Activated naive CD8-positive, alpha-beta T cell (primary cell): ENCODE data around the gene ESYT1.

ENCODE experiments used
- H3K27ac Mint-ChIP-seq: one replicate; pipeline ENCODE4 v1.8.0; 2021; ENCODE audit warnings: mixed read lengths
- H3K27me3 Mint-ChIP-seq: one replicate; pipeline ENCODE4 v1.8.0; 2021; ENCODE audit warnings: mixed read lengths
- H3K36me3 Mint-ChIP-seq: one replicate; pipeline ENCODE4 v1.8.0; 2021; ENCODE audit warnings: mixed read lengths
- H3K4me1 Mint-ChIP-seq: one replicate; pipeline ENCODE4 v1.8.0; 2021; ENCODE audit warnings: low read depth, mixed read lengths
- H3K4me3 Mint-ChIP-seq: one replicate; pipeline ENCODE4 v1.8.0; 2021; ENCODE audit warnings: mild to moderate bottlenecking, mixed read lengths
- H3K9me3 Mint-ChIP-seq: one replicate; pipeline ENCODE4 v1.8.0; 2021; ENCODE audit warnings: low read depth, mixed read lengths

The ESYT1 gene

GRCh38 chr12:56162468-56163290 lies 34.6 kb downstream of the ESYT1 start:
- H3K36me3 Mint-ChIP-seq: peaks cover 21% of the 10 kb centered on the region
- H3K9me3 Mint-ChIP-seq: no peaks in the 10 kb centered on the region
- peaks cover 31% of the 10 kb centered on the region for H3K4me1 Mint-ChIP-seq
- peak overlapping the region; percentile 66 for H3K27ac Mint-ChIP-seq
- H3K27me3 Mint-ChIP-seq: no peaks in the 10 kb centered on the region
- no peak overlapping the region for H3K4me3 Mint-ChIP-seq

GRCh38 chr12:56163533-56164344 lies 35.7 kb downstream of the ESYT1 start:
- Mint-ChIP-seq H3K9me3 (no peaks in the 10 kb centered on the region), H3K36me3 (peaks cover 21% of the 10 kb centered on the region), H3K27ac (no peak overlapping the region), H3K4me1 (peaks cover 31% of the 10 kb centered on the region), H3K27me3 (no peaks in the 10 kb centered on the region), H3K4me3 (no peak overlapping the region)

DNA sequence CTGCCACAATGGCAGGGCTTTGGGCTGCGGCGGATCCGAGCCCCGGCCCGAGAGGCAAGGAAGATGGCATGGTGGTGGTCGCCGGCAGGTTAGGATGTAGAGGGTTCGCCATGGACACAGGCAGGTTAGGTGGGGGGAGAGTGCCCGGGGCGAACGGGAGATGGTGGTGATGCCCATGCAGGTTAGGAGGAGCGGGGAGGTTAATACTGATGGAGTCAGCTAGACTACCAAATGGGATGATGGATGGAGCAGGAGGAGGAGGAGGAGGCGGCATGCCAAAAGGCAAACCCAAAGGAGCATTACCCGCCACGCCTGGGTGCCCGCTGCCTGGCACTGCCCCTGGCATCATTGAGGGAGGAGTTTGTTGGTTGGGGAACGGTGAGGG lies 36.3 kb downstream of the ESYT1 start:
- H3K27ac Mint-ChIP-seq: no peak overlapping the region
- H3K4me3 Mint-ChIP-seq: no peak overlapping the region
- peaks cover 25% of the 10 kb centered on the region for H3K4me1 Mint-ChIP-seq
- H3K36me3 Mint-ChIP-seq: peaks cover 16% of the 10 kb centered on the region
- H3K9me3 Mint-ChIP-seq: no peaks in the 10 kb centered on the region
- H3K27me3 Mint-ChIP-seq: no peaks in the 10 kb centered on the region

DNA sequence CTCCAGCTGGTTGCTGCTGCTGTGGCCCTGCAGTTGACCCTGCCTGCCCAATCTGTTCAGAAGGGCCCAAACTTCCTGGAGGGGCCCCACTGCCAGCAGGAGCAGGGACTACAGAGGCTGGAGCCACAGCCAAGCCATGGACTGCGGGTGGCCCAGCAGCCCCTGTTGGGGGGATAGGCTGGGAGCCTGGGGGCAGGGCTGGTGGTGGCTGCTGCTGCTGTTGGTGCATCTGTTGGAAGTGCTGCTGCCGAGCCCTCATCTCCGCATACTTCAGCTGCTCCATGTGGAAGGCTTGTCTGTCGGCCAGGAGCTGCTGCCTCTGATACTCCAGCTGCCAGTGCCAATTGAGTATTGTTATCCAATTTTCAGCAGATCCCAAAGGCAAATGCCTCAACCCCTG lies 37.3 kb downstream of the ESYT1 start:
- peak overlapping the region; percentile 64 for H3K27ac Mint-ChIP-seq
- no peak overlapping the region for H3K4me3 Mint-ChIP-seq
- H3K36me3 Mint-ChIP-seq: peaks cover 8% of the 10 kb centered on the region

DNA sequence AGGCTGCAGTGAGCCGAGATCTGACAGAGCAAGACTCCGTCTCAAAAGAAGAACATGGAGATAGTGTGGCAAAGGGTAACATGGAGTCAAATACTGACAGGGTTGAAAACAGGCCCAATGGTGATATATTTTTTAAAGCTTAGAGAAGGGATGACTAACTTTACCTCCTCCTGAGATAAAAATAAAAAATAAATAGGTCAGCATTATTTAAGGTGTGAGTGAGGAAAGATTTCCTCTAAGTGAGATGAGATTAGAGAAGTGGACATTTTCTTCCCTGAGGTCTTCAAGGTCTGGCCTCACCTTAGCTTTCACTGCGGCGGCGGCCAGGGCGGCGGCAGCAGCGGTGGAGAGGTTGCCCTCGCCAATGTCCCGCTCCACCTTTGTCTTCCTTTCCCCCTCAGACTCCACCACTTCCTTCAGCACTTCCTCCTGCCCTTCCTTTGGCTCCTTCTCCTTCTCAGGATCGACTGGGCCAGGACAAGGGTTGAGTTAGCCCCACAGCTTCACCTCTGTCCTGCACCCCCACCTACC lies 41.2 kb downstream of the ESYT1 start:
- Mint-ChIP-seq H3K4me3 (no peak overlapping the region), H3K27me3 (no peaks in the 10 kb centered on the region), H3K27ac (peak overlapping the region; percentile 34), H3K36me3 (peaks cover 5% of the 10 kb centered on the region), H3K9me3 (no peaks in the 10 kb centered on the region), H3K4me1 (no peaks in the 10 kb centered on the region)

More for the DNA sequence above, 37.3 kb downstream of the ESYT1 start:
- no peaks in the 10 kb centered on the region for H3K27me3 Mint-ChIP-seq
- H3K9me3 Mint-ChIP-seq: no peaks in the 10 kb centered on the region
- H3K4me1 Mint-ChIP-seq: peaks cover 15% of the 10 kb centered on the region

- H3K4me1 Mint-ChIP-seq: no peaks in the 10 kb centered on the region
- no peaks in the 10 kb centered on the region for H3K27me3 Mint-ChIP-seq
- H3K4me3 Mint-ChIP-seq: no peak overlapping the region
- peaks cover 6% of the 10 kb centered on the region for H3K36me3 Mint-ChIP-seq
- no peak overlapping the region for H3K27ac Mint-ChIP-seq
- H3K9me3 Mint-ChIP-seq: no peaks in the 10 kb centered on the region
These were observed 44.8 kb downstream of the ESYT1 start for GRCh38 chr12:56172839-56173238.

GRCh38 chr12:56178347-56178746 lies 50.3 kb downstream of the ESYT1 start:
- Mint-ChIP-seq H3K9me3 (no peaks in the 10 kb centered on the region), H3K27ac (peak overlapping the region; percentile 66), H3K4me3 (no peak overlapping the region), H3K27me3 (no peaks in the 10 kb centered on the region), H3K4me1 (no peaks in the 10 kb centered on the region), H3K36me3 (peaks cover 11% of the 10 kb centered on the region)

- no peak overlapping the region for H3K4me3 Mint-ChIP-seq
- H3K27ac Mint-ChIP-seq: no peak overlapping the region
- H3K27me3 Mint-ChIP-seq: no peaks in the 10 kb centered on the region
- H3K36me3 Mint-ChIP-seq: peaks cover 6% of the 10 kb centered on the region
- peaks cover 34% of the 10 kb centered on the region for H3K4me1 Mint-ChIP-seq
- no peaks in the 10 kb centered on the region for H3K9me3 Mint-ChIP-seq
These were observed 58.9 kb downstream of the ESYT1 start for GRCh38 chr12:56186957-56187356.

DNA sequence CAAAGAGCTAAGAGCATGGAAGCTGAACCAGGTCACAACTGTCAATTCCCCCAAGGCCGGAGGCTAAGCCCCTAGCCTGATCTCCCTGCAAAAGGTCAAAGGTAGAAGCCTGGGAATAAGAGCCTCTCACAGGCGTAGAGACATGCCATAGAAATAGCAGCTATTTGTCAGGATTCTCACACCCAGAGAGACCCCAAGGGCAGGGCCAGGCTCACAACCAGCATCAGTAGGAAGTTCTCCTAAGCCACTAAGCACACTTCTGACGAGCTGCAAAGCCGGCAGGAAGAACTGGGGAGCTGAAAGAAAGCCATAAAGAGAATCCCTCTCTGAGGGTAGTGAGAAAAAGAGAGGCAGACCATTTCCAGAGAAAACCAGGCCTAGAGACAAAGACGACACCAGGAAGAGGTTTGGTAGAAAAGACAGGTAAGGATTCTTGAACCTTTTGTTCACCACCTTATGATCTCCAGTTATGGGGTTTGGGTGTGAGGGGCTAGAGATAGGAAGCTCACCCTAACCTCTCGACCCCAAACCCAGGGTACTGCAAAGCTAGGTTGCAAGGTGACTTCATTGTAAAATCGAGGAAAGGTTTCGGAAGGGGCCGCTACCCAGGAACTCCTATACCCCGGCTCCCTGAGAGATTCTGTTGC lies 60.2 kb downstream of the ESYT1 start:
- H3K36me3 Mint-ChIP-seq: peaks cover 6% of the 10 kb centered on the region
- peak overlapping the region; percentile 91 for H3K4me3 Mint-ChIP-seq
- peak overlapping the region; percentile 92 for H3K27ac Mint-ChIP-seq
- H3K9me3 Mint-ChIP-seq: no peaks in the 10 kb centered on the region
- H3K27me3 Mint-ChIP-seq: no peaks in the 10 kb centered on the region
- peaks cover 42% of the 10 kb centered on the region for H3K4me1 Mint-ChIP-seq

DNA sequence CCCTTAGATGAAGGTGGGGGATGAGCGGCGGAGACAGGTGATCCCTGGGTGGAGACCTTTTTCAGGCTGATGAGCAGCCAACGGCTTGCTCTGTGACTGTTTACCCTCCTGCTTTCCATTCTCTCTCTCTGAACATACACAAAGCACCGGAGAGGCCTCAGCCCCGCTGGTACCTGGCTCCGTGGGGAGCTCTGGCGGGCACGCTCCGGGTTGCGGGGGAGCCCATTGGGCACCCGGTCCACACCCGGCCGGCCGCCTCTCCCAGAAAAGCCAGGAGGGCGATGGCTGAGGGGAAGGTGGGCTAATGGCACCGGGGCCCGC lies 60.7 kb downstream of the ESYT1 start:
- no peaks in the 10 kb centered on the region for H3K9me3 Mint-ChIP-seq
- peak overlapping the region; percentile 92 for H3K27ac Mint-ChIP-seq
- H3K27me3 Mint-ChIP-seq: no peaks in the 10 kb centered on the region
- peaks cover 45% of the 10 kb centered on the region for H3K4me1 Mint-ChIP-seq
- H3K4me3 Mint-ChIP-seq: peak overlapping the region; percentile 91
- H3K36me3 Mint-ChIP-seq: peaks cover 6% of the 10 kb centered on the region

DNA sequence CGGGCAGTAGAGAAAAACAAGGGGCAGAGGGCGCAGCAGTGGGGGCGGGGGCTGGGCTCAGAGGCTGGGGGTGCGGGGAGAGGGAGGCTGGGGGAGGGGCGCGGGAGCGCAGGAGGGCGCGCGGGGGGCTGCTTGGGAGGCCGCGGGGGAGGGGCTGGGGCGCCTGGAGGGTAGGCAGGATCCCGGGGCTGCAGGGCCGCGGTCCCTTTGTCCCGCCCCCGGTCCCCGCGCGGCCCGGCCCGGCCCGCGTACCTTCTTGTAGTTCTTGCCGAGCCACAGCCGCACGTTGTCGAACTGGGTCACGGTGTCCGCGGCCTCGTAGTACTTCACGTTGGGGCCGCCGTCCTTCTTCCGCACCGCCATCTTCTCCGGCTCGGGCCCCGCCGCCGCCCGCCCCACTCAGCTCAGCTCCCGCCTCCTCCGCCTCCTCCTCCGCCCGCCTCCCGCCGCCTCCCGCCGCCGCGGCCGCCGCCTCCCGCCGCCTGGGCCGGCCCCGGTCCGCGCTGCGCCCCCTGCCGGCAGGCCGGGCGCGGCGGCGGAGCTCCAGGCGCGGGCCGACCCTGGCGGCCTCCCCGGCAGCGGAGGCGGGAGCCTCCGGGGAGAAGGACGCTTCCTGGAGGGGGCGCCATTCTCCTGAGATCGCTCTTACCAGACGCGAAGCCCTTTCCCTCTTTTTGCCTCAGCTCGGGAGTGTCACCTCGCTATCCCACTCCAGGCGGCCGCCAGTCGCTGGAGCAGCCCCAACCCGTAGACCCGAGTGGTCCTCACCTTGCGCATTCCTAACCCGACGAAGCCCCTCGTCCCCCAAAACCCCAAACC lies 61.2 kb downstream of the ESYT1 start, which contains the start of gene SMARCC2:
SMARCC2 (minus strand) TSS at position 385 of the 819 bp plus-strand sequence; CDS start at position 363, 22 bp downstream.
- Mint-ChIP-seq H3K36me3 (peaks cover 7% of the 10 kb centered on the region), H3K27ac (peak within 1 kb of the TSS; percentile 98), H3K4me1 (peaks cover 45% of the 10 kb centered on the region), H3K27me3 (no peaks in the 10 kb centered on the region), H3K4me3 (peak within 1 kb of the TSS; percentile 96), H3K9me3 (no peaks in the 10 kb centered on the region)

GRCh38 chr12:56189918-56190694 lies 62.0 kb downstream of the ESYT1 start:
- Mint-ChIP-seq H3K27ac (peak overlapping the region; percentile 98), H3K9me3 (no peaks in the 10 kb centered on the region), H3K27me3 (no peaks in the 10 kb centered on the region), H3K36me3 (peaks cover 8% of the 10 kb centered on the region), H3K4me1 (peaks cover 45% of the 10 kb centered on the region), H3K4me3 (peak overlapping the region; percentile 96)

- Mint-ChIP-seq H3K36me3 (peaks cover 8% of the 10 kb centered on the region), H3K9me3 (no peaks in the 10 kb centered on the region), H3K4me1 (peaks cover 44% of the 10 kb centered on the region), H3K27me3 (no peaks in the 10 kb centered on the region), H3K4me3 (peak overlapping the region; percentile 96), H3K27ac (peak overlapping the region; percentile 98)
These were observed 62.7 kb downstream of the ESYT1 start for GRCh38 chr12:56190695-56191155.
